Parathyroid adenoma (tissue), 2 donors: Measurements from ENCODE around the gene ANP32E.
A peak's percentile ranks its signal among the peaks of the same experiment; 100 is the strongest.

Experiments used
- H2AFZ ChIP-seq: fragments of 300-600 bp; sonication (generic); one replicate; pipeline ENCODE4 v1.7.0; 2017; ENCODE audit warnings: antibody characterized with exemption, mild to moderate bottlenecking
- H3K27ac ChIP-seq: fragments of 300-600 bp; sonication (generic); one replicate; pipeline ENCODE4 v1.7.0; 2017
- H3K27me3 ChIP-seq: fragments of 300-600 bp; sonication (generic); one replicate; pipeline ENCODE4 v1.7.0; 2017; ENCODE audit warnings: low read length; ENCODE audit not compliant: control insufficient read depth, insufficient read depth
- H3K36me3 ChIP-seq: fragments of 300-600 bp; sonication (generic); one replicate; pipeline ENCODE4 v1.7.0; 2017; ENCODE audit warnings: low read length; ENCODE audit not compliant: control insufficient read depth, insufficient read depth
- H3K4me1 ChIP-seq: fragments of 300-600 bp; sonication (generic); one replicate; pipeline ENCODE4 v1.7.0; 2017; ENCODE audit warnings: control low read depth
- H3K4me2 ChIP-seq: fragments of 300-600 bp; sonication (generic); one replicate; pipeline ENCODE4 v1.7.0; 2017; ENCODE audit warnings: low read length
- H3K4me3 ChIP-seq: fragments of 300-600 bp; sonication (generic); one replicate; pipeline ENCODE4 v1.7.0; 2017; ENCODE audit warnings: low read depth, low read length
- H3K79me2 ChIP-seq: fragments of 300-600 bp; sonication (generic); one replicate; pipeline ENCODE4 v1.7.0; 2017; ENCODE audit warnings: control low read depth
- H3K9ac ChIP-seq: fragments of 300-600 bp; sonication (generic); one replicate; pipeline ENCODE4 v1.7.0; 2017; ENCODE audit warnings: mild to moderate bottlenecking
- H3K9me3 ChIP-seq: fragments of 300-600 bp; sonication (generic); one replicate; pipeline ENCODE4 v1.7.0; 2017; ENCODE audit warnings: low read length; ENCODE audit not compliant: control insufficient read depth
- CTCF ChIP-seq: fragments of 300-600 bp; sonication (generic); IDR thresholded peaks from one replicate; pipeline ENCODE4 v1.7.0; 2017; ENCODE audit warnings: antibody characterized with exemption, mild to moderate bottlenecking
- donor health status: primary hyperparathyroidism.

Gene ANP32E

GRCh38 chr1:150262388-150263320 is 26.7 kb upstream of the ANP32E start:
- H3K36me3 ChIP-seq, result no peaks in the 10 kb centered on the region
- no peak overlapping the region for H3K4me3 ChIP-seq
- H3K9ac ChIP-seq, result no peak overlapping the region
- H3K4me1 ChIP-seq, result peaks cover 6% of the 10 kb centered on the region
- no peak overlapping the region for H3K4me2 ChIP-seq
- H3K27ac ChIP-seq, result no peak overlapping the region
- TF ChIP-seq CTCF, result no peak
- no peak overlapping the region for H2AFZ ChIP-seq
- H3K27me3 ChIP-seq, result no peaks in the 10 kb centered on the region
- peaks cover 2% of the 10 kb centered on the region for H3K79me2 ChIP-seq
- H3K9me3 ChIP-seq, result no peaks in the 10 kb centered on the region

GRCh38 chr1:150261367-150261766 is 25.5 kb upstream of the ANP32E start:
- TF ChIP-seq CTCF, result no peak
- no peaks in the 10 kb centered on the region for H3K79me2 ChIP-seq
- no peak overlapping the region for H3K4me2 ChIP-seq
- no peaks in the 10 kb centered on the region for H3K9me3 ChIP-seq
- no peak overlapping the region for H2AFZ ChIP-seq
- peaks cover 3% of the 10 kb centered on the region for H3K4me1 ChIP-seq
- H3K4me3 ChIP-seq, result no peak overlapping the region
- no peak overlapping the region for H3K9ac ChIP-seq
- no peak overlapping the region for H3K27ac ChIP-seq
- H3K36me3 ChIP-seq, result no peaks in the 10 kb centered on the region
- H3K27me3 ChIP-seq, result no peaks in the 10 kb centered on the region

- peak overlapping the region; percentile 64 for H3K4me2 ChIP-seq
- no peaks in the 10 kb centered on the region for H3K9me3 ChIP-seq
- H3K4me1 ChIP-seq, result peaks cover 6% of the 10 kb centered on the region
- H3K27ac ChIP-seq, result peak overlapping the region; percentile 75
- H3K4me3 ChIP-seq, result peak overlapping the region; percentile 19
- TF ChIP-seq CTCF, result no peak
- no peaks in the 10 kb centered on the region for H3K79me2 ChIP-seq
- H3K27me3 ChIP-seq, result no peaks in the 10 kb centered on the region
- peak overlapping the region; percentile 48 for H2AFZ ChIP-seq
- H3K9ac ChIP-seq, result no peak overlapping the region
- H3K36me3 ChIP-seq, result no peaks in the 10 kb centered on the region
These were observed 24.1 kb upstream of the ANP32E start for GRCh38 chr1:150259758-150260669.

- Histone ChIP-seq H3K36me3 (no peaks in the 10 kb centered on the region), H3K27me3 (no peaks in the 10 kb centered on the region), H2AFZ (peak overlapping the region; percentile 35), H3K9me3 (no peaks in the 10 kb centered on the region), H3K9ac (no peak overlapping the region), H3K4me2 (peak overlapping the region; percentile 64), H3K4me3 (no peak overlapping the region), H3K79me2 (no peaks in the 10 kb centered on the region), H3K4me1 (peaks cover 6% of the 10 kb centered on the region), H3K27ac (peak overlapping the region; percentile 75)
- no peak for TF ChIP-seq CTCF
These were observed 23.3 kb upstream of the ANP32E start for GRCh38 chr1:150259217-150259616.
